ENCODE measurements around the gene TNFRSF9.

DNA sequence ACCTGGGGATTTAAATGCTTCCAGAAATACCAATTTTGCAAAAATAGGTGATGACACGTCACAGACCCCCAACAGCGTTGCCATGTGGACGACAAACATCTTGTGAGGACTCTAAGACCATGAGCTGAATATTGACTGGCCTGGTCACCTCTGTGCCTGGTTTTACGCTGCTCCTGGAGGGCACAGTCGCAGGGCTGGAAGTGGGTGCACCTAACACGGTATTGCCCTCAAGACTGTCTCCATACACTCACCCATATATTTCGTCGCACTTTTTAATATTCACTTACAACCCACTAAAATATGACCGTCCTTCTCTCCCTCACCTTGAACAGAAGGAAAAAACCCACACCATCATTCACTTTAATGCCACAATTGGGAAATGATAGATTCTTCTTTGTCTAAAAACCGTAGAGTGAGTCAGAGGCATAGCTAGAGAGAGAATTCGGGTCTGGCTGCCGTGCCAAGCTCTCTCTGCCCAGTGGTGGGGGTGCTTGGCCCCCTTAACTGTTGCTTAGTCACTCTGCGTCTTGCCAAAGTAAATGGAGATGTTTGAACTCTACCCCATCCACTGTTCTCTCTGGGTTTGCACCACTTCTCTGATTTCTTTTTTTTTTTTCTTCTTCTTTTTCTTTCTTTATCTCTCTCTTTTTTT, 47.0 kb downstream of the TNFRSF9 start:
- TF ChIP-seq POLR2A (IDR thresholded peaks at IDR 0.05), result no peak
- TF ChIP-seq, protein P1, sequence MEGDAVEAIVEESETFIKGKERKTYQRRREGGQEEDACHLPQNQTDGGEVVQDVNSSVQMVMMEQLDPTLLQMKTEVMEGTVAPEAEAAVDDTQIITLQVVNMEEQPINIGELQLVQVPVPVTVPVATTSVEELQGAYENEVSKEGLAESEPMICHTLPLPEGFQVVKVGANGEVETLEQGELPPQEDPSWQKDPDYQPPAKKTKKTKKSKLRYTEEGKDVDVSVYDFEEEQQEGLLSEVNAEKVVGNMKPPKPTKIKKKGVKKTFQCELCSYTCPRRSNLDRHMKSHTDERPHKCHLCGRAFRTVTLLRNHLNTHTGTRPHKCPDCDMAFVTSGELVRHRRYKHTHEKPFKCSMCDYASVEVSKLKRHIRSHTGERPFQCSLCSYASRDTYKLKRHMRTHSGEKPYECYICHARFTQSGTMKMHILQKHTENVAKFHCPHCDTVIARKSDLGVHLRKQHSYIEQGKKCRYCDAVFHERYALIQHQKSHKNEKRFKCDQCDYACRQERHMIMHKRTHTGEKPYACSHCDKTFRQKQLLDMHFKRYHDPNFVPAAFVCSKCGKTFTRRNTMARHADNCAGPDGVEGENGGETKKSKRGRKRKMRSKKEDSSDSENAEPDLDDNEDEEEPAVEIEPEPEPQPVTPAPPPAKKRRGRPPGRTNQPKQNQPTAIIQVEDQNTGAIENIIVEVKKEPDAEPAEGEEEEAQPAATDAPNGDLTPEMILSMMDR (IDR thresholded peaks at IDR 0.05), result no peak
